GM21737 (cell line): ENCODE measurements around the gene ABCC4.

Source experiments
- ATAC-seq: cut with Tn5 transposase; IDR thresholded peaks from one replicate; pipeline ENCODE4 v1.9.1; 2021; ENCODE audit warnings: mild to moderate bottlenecking, moderate library complexity; ENCODE audit not compliant: unreplicated experiment

ABCC4 gene

DNA sequence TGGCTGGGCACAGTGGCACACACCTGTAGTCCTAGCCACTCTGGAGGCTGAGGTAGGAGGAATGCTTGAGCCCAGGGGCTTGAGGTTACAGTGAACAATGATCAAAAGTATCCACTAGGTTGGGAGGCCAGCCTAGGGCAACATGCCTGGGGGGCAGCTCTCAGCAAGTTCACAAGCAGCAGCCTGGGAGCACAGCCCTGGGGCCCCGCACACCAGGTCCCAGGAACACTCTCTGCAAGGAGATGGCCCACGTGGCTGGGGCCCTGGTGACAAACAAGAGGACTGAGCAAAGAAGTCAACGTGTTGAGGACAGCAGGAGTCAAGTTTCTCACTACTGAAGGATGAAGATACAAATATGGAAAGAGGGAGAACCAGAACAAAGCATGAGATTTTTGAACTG, 39.3 kb downstream of the ABCC4 start:
- no peak for ATAC-seq

GRCh38 chr13:95260031-95260525, 41.2 kb downstream of the ABCC4 start:
- peak; percentile 45 for ATAC-seq

DNA sequence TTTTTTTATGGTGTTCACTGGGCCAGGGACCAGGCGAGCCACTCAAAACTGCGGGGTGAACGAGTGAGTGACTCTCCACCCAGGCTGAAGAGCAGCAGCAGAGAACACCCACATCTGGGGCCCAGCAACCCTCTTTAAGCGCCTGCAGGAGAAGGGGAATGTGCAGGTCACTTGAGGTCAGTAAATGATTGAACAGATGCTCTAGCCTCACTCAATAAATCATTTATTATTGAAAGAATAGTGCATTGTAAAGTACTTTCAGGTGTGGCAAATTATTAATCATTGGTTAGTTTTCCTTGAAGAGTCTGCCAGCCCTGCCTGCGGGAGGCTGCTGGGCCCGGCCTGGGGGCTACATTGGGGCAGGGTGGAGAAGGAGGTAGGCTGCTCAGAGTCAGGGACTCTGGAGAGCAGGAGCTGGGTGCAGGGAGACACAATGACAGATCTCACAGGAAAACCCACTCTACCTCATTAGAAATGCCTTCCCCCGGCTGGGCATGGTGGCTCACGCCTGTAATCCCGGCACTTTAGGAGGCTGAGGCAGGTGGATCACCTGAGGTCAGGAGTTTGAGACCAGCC, 42.5 kb downstream of the ABCC4 start:
- ATAC-seq = peak; percentile 53

- ATAC-seq = no peak
Measured at GRCh38 chr13:95258098-95258497, 43.2 kb downstream of the ABCC4 start.

DNA sequence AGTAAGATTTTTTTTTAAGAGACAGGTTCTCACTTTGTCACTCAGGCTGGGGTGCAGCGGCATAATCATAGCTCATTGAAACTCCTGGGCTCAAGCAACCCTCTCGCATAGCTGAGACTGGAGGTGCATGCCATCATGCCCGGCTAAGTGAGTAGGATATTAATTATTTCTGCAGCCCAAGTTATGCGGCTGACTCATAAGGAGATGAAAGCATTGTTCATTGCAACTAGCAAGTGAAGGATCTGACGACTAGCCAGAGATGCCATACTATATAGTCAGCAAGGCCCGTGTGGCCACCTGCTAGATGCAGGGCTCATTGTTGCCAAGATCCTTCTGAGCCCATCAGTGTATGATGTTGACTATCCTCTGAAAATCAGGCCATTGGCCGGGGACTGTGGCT, 45.2 kb downstream of the ABCC4 start:
- ATAC-seq = no peak

DNA sequence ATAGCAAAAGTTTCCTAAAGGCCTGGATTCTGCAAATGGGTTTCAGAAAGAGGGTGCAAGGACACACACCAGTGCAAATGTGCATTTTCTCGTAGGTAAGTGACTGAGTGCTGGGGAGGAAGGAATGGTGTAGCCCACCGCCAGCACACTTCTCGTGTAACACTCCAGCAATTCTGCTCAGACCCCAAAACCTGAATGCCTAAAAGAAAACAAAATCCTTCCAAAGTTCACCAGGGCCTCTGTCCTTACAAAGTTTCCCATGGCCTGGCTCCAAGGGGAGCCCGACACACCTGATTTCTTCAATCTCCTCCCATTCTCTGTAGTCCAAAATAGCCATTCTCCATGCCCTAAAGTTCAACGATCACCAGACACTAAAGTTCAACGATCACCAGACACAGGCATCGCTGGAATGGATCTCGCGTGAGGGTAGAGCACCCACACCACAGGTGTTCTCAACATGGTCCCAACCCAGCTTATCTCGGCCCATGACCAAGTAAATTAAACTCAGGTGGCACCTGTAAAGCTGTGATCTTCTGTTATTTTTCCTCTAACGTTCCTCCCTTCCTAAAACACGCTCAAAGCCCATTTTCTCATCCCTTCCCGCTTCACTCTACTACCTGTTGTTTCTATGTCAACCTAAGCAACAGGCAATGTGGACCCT, 46.0 kb downstream of the ABCC4 start:
- ATAC-seq = no peak

DNA sequence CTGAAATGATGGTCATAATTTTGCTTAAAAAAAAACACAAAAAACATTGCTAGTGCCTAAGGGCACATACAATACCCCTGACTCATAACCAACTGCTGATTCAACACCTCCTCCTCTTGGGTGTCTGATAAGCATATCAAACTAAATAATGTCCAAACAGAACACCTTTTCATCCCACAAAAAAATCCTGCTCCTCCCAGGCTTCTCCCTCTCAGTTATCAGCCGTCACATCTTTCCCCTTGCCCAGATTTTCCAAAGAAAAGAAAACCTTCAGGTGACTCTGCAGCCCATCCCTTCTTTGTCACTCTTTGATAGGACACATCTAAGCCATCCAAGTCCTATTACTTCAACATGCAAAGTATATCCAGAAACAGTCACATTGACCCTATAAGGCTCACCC, 46.9 kb downstream of the ABCC4 start:
- ATAC-seq = no peak

DNA sequence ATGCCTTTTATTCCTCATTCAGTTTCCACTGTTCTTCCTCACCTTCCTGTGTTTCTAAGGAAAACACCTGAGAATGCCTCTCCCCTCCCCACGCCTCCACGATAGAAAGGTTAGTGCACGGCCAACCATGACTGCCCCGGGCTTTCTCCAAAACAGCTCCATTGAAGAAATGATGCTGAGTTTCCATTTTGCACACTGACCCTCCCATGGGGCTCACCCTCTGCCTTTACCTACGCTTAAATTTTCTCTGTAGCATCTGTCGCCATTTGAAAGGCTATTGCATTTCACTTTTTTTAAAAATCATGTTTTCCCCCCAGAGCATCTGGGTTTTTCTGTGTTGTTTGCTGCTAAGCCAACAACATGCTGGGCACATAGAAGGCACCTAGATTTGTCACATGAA, 48.2 kb downstream of the ABCC4 start:
- ATAC-seq = no peak

GRCh38 chr13:95251641-95252040, 49.6 kb downstream of the ABCC4 start:
- peak; percentile 33 for ATAC-seq

- peak; percentile 56 for ATAC-seq
Measured at GRCh38 chr13:95250961-95251360, 50.3 kb downstream of the ABCC4 start.

- ATAC-seq = no peak
Measured at GRCh38 chr13:95248953-95249352, 52.3 kb downstream of the ABCC4 start.

DNA sequence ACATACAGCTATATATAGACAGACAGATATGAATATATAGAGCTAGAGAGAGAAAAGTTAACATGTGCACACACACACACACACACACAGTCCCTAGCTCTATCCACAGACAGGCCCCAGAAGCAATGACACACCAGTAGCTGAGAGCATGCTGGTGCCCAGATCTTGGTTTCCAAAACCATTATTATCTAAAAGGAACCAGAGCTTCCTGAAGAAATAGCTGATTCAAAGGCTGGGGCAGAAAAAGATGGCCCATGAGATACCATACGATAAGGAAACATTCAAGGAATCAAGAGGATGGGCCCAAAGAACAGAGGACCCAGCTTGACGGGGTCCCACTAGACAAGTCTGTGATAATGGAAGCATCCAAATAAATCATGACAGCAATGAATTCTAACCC, 53.4 kb downstream of the ABCC4 start:
- ATAC-seq = no peak

DNA sequence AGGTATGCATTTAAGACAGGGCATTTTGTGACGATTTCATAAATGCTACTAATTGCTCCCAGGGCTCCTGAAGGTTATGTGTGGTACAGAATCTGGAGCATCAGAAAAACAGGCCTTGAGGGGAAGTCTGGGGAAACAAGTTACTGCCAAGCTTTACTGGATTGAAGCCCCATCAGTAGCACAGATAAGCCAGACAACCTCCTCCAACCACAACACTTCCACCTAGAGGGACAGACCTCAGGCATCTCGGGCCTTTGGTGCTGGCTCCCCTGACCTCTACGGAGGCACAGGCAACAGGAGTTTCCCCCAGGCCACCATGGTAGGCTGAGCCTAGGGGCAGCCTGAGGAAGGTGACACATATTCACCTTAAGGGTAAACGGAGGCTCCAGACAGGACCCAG, 54.1 kb downstream of the ABCC4 start:
- no peak for ATAC-seq

GRCh38 chr13:95246292-95247082, 54.8 kb downstream of the ABCC4 start:
- ATAC-seq = no peak

GRCh38 chr13:95245071-95245470, 56.2 kb downstream of the ABCC4 start:
- ATAC-seq = peak; percentile 62

DNA sequence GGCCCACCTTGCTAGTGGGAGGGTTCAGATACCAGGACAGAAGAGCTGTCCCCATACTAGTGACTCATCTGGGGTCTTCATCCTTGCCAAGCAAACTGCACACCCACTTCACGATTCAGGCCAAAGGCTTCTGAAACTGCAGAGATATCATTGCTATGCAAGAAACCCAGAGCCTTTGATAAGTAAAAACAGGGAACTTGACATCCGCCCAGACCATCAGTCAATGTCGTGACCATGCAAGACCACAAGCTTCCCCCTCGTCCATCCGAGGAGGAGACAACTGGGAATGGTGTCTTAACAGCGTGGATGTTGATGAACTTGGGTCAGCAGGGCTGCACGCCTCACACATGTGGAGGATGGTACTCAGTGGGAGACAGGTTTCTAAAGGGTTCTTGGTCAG, 58.0 kb downstream of the ABCC4 start:
- no peak for ATAC-seq

- ATAC-seq = no peak
Measured at GRCh38 chr13:95241321-95241720, 59.9 kb downstream of the ABCC4 start.

DNA sequence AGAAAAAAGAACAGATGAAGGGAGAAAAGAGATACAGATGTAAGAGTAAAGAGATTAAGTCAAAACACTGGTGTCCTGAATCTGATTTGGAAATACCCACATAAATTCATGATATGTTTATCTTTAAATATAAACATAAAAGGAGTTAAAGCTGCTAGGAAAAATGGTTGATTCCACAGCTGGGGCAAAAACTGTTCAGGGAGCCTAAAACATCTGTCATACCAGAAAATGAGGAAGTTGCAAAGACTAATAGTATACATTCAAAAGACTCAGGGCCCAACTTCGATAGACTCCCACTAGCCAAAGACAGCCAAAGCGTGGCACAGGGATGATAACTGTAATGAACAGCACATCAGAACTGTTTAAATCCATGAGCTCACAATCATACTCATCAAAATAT, 62.0 kb downstream of the ABCC4 start:
- ATAC-seq = peak; percentile 50

DNA sequence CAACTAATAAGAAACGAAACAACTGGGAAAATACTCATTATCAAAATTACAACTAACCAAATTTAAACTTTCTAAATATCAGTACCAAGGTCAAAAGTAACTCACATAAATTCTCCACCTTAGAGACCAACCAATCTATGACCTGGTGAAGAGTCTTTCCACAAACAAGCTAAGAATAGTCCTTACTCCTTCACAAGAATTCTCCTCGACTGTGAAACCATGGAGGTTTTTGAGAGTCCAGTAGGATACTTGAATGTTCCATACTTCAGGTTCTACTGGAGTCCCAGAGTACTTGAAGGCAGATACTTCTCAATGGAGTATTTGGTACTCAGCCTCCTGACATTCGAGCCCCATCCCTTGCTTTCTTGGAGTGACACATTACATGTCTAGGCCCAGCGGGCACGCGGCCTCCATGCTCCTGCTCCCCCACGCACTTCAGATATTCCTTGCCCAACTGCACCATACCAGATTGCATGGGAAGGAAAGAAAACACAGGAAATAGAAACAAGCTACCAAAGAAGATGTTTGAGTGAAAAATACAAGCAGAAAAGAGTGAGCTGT, 63.9 kb downstream of the ABCC4 start:
- ATAC-seq = no peak

DNA sequence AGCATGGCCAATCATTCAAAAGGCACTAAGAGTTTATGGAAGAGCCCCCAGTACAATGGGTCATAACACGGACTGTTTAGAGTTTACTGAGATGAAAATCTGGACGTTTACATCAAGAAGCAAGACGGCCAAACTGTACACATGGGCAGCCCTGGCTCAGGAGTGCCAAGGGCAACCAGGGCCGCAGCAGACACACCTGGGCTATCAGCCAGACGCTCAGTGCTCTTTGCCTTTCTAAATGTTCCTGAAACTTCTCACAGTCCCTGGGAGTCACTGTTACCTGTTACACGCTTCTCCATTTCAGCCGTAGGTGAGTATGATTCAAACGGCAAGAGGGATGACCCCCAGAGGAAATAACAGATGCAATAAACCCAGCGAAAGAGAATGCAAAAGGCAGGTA, 64.5 kb downstream of the ABCC4 start:
- no peak for ATAC-seq

DNA sequence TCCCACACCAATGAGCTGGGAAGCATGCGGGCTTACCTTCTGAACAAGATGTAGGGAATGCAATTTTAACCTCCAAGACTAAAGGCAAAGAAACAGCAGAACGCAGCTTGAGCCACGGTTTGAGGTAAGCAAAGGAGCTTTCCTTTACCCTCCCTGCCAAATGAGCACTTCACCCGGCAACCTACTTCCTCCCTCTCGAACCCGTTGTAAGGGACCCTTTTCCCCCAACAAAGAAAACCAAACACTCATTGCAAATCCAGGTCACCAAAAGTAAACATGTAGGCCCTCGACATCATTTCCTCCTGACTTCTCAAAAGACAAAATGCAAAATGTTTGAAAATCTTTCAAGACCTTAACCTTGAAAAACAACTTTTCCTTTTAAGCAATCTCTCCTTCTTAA, 65.3 kb downstream of the ABCC4 start:
- no peak for ATAC-seq
